Activated CD4-positive, alpha-beta T cell treated with anti-CD3 and anti-CD28 coated beads, Interleukin-2, amount 50 U/mL, for 16 hours (primary cell): ENCODE data around the gene IFIT1B.
"Not testable (repeated sequence)": the region's sequence is repeated elsewhere in the genome, so short reads cannot be mapped to it uniquely, and the experiment has no call there.

Experiments
- DNase-seq: peaks from one replicate; pipeline ENCODE4 v3.0.0-alpha.2; 2020

The IFIT1B gene

DNA sequence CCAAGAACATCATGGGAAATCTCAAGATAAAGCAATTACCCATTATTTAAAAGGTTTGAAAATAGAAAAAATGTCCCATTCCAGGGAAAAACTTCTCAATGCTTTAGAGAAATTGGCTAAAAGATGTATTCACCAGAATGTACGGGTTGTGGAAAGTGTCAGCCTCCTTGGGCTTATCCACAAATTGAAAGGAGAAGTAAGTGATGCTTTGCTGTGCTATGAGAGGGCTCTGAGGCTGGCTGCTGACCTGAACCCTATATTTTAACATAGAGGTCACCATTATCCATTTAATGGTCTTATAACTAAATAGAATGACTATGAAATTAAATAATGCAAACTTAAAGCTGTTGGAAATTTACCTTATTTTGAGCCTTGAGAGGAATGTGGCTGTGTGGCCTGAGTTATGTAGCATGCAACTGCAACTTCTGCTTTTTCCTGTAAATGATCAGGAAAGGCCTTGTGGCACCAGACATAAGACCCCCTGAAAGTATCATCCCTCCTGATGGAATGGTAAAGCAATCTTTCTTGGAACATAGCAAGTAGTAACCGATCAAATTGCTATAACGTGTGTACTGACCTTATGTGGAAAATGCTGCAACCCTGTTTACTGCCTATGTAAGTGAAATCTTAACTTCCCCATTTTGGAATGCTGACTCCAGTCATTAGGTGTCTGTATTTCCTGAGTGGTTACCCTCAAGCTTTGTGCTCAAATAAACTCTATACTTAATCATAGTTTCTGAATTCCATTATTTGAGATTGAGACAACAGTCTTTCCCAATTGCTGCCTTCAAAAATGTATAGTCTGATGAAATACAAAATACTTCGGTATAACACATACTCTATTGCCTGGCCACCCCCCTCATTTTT, 6.9 kb downstream of the IFIT1B start:
- DNase-seq: no peak

DNA sequence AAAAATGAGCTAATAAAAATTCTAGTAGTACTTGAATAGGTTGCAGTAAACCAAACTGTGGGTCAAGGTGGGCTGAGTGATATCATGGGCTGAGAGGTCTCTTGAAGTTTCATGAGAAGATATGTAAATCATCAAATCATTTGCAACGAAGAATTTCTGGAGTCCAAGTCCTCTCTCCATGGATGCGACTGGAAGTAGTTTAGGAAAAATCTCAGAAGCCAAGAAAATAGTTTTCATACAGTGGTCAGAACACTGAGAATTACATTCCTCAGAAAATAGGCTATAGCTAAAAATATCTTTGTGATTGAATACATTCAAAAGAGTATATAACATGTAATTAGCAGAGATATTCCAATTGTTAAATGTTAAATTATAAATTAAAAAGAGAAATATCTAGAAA, 10.9 kb downstream of the IFIT1B start:
- no peak for DNase-seq

DNA sequence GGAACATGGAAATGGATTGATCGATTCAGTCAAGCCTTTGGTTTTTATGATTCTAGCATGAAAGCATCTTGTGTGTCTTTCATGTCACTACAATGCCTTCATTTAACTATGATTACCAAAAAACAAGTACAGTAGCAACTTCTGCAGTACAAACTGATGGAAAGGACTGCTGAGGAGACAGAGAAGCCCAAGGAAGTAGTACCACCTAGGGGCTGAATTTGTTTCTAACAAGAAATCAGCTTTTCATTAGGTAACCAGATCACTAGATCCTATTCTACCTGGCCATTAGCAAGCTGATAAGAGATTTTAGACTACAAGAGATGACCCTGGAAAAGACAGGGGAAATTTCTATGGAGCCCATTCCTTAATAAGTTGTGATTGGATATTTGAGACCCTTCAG, 11.4 kb downstream of the IFIT1B start:
- DNase-seq: no peak

GRCh38 chr10:89390476-89391225, 12.8 kb downstream of the IFIT1B start:
- DNase-seq: no peak

DNA sequence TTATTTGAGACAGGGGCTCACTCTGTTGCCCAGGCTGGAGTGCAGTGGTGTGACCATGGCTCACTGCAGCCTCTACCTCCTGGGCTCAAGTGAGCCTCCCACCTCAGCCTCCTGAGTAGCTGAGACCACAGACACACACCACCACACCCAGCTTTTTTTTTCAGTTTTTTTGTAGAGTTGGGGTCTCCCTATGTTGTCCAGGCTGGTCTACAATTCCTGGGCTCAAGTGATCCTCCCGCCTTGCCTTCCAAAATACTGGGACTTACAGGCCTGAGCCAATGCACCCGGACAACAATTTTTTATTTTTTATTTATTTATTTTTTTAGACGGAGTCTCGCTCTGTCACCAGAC, 13.3 kb downstream of the IFIT1B start:
- DNase-seq: not testable (repeated sequence)

GRCh38 chr10:89391907-89392756, 14.3 kb downstream of the IFIT1B start, which contains the start of gene IFIT1:
IFIT1 (plus strand) TSS chr10:89392623; CDS start chr10:89392713, 90 bp downstream.
- DNase-seq: peak; percentile 46

DNA sequence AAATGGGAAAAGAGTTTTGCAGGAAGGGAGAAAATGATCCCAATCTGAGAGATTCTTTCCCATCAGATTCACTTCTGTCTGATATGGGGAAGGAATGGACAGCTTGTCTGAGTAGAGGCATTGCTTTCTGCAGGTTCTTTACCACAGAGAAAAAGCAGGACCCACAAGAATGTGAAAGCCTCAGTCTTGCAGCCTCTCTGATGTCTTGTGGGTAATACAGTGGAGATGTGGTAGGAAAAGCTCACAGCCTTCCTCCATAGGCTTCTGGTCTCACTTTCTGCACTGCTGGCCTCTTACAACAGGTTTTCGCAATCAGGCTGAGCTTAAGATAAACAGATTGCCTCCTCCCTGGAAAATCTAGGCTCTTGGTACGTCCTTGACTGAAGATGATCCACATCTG, 15.1 kb downstream of the IFIT1B start:
- DNase-seq: no peak

- DNase-seq: no peak
Observed at GRCh38 chr10:89393898-89394297, 16.0 kb downstream of the IFIT1B start.

DNA sequence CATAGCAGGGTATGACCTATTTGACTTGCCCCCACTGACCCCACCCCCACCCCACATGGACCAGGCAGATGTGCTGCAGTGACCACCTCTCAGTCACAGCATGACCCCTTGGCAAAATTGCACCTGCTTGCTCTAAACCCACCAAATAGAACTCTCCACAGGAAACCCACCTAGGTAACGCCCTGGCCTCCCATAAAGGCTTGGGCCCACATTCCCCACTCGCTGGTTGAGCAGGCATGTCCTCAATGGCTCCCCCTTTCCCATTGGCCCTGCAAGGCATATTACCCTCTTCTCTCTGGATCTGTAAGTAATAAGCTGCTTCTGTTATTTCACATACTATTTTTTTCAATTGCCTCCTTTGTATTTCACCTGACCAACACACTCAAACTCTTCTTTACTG, 17.3 kb downstream of the IFIT1B start:
- DNase-seq: no peak

- no peak for DNase-seq
Observed at GRCh38 chr10:89398003-89398749, 20.3 kb downstream of the IFIT1B start.

DNA sequence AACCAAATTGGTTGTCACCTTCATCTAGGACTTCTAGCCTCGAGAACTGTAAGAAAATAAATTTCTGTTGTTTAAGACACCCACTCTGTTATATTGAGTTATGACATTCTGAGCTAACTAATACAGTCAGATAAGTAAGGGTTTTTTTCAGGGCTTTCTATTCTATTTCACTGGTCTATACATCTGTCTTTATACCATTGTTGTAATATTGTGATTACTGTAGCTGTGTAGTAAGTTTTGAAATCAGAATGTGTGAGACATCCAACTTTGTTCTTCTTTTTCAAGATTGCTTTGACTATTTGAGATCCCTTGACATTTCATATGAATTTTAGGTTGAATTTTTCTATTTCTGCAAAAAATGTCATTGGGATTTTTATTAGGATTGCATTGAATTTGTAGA, 22.1 kb downstream of the IFIT1B start:
- no peak for DNase-seq

- DNase-seq: no peak
Observed at GRCh38 chr10:89403043-89403442, 25.2 kb downstream of the IFIT1B start.

DNA sequence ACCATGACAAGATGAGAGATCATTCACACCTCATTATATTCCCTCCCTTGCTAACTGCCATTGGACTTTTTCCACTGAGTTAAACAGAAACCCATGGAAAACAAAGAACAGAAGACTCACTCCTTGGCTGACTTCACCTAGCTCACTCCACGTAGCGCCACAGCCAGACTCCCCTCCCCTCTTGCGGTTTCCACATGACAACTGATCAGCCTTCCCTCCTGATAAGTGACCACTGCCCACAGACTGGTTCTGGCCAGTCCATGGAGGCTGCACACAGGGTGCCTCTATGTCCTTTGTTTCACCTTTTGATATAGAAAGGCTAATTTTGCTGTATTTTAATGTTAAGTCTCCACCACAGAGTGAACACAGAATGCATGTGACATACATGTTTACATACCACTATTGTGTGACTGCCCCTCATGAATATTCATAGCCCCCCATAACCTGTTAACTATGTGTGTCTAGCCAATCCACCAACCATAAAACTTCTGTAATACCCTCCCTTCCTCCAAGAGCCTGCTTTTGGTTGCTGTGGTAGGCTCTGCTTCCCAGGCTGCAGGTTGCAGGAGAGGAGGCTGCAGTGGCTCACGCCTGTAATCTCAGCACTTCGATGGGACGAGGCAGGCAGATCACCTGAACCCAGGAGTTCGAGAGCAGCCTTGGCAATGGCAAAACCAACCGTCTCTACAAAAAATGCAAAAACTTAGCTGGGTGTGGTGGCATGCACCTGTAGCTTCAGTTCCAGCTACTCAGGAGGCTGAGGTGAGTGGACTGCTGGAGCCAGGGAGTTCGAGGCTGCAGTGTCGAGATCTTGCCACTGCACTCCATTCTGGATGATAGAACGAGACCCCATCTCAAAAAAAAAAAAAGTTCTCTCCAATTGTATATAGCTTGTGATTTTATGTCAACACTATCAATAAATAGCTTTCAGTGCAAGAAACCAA, 26.5 kb downstream of the IFIT1B start:
- DNase-seq: no peak

DNA sequence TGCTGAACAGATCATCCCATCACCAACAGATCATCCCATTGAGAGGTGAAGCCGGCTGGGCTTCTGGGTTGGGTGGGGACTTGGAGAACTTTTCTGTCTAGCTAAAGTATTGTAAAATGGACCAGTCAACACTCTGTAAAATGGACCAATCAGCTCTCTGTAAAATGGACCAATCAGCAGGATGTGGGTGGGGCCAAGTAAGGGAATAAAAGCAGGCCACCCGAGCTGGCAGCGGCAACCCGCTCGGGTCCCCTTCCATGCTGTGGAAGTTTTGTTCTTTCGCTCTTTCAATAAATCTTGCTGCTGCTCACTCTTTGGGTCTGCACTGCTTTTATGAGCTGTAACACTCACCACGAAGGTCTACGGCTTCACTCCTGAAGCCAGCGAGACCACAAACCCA, 28.3 kb downstream of the IFIT1B start:
- DNase-seq: not testable (repeated sequence)

DNA sequence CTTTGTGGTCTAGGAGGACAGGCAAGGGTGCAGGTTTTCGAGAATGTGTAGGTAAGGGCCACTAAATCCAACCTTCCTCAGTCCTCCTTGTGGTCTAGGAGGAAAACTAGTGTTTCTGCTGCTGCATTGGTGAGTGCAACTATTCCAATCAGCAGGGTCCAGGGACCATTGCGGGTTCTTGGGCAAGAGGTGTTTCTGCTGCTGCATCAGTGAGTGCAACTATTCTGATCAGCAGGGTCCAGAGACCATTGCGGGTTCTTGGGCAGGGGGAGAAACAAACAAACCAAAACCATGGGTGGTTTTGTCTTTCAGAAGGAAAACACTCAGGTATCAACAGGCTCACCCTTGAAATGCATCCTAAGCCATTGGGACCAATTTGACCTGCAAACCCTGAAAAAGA, 29.9 kb downstream of the IFIT1B start:
- not testable (repeated sequence) for DNase-seq

- DNase-seq: not testable (repeated sequence)
Observed at GRCh38 chr10:89409282-89409681, 31.4 kb downstream of the IFIT1B start.

GRCh38 chr10:89410551-89410950, 32.7 kb downstream of the IFIT1B start:
- not testable (repeated sequence) for DNase-seq

- DNase-seq: not testable (repeated sequence)
Observed at GRCh38 chr10:89411135-89411534, 33.3 kb downstream of the IFIT1B start.

GRCh38 chr10:89412276-89412675, 34.4 kb downstream of the IFIT1B start:
- not testable (repeated sequence) for DNase-seq

DNA sequence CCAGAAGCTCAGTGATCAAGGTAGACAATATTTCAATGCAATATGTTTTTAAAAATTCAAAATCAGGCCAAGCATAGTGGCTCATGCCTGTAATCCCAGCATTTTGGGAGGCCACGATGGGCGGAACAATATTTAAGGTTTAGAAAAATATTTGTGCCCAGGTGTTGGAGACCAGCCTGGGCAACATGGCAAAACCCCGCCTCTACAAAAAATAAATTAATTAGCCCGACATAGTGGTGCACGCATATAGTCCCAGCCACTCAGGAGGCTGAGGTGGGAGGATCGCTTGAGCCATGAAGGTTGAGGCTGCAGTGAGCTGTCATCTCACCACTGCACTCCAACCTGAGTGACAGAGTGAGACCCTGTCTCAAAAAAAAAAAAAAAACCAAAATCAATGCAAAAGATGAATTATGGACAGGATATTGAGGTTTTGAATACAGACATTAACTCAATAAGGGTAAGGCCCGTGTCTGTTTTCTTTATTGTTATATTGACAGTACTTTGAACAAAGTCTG, 35.6 kb downstream of the IFIT1B start:
- no peak for DNase-seq
